Kidney epithelial cell (primary cell): ENCODE data around the gene SEM1. TPM values are rescaled to one million over a fixed set of nuclear protein-coding genes. Genes with fewer than 3 reads are reported as not detected.
"Not testable (repeated sequence)": the region's sequence is repeated elsewhere in the genome, so short reads cannot be mapped to it uniquely, and the experiment has no call there.

ENCODE experiments used
- DNase-seq: peaks from one replicate; pipeline ENCODE4 v3.0.0-alpha.2; 2010; ENCODE audit warnings: low read depth
- H3K27me3 ChIP-seq: 2 replicates; pipeline ENCODE4 v1.6.0; 2011; ENCODE audit warnings: low read length; ENCODE audit not compliant: control insufficient read depth, insufficient read depth
- H3K36me3 ChIP-seq: 2 replicates; pipeline ENCODE4 v1.5.1; 2011; ENCODE audit warnings: low read length; ENCODE audit not compliant: control insufficient read depth, insufficient read depth
- H3K4me3 ChIP-seq: 2 replicates; pipeline ENCODE4 v1.5.1; 2011; ENCODE audit warnings: low read depth, mild to moderate bottlenecking, control low read depth, low read length
- CTCF ChIP-seq: IDR thresholded peaks from 2 replicates; pipeline ENCODE4 v1.5.1; 2011; ENCODE audit warnings: mild to moderate bottlenecking, moderate library complexity, low read length, control low read depth, inconsistent platforms; ENCODE audit not compliant: insufficient read depth, poor library complexity, severe bottlenecking
- total RNA-seq: library from RNA; depleted of rRNA; stranded (reverse); fragments of >200 nt; gene quantifications from 2 replicates; pipeline ENCODE4 v1.2.3, GENCODE V29; 2015

Gene SEM1
- total RNA-seq, result 17.6 and 41.9 TPM in 2 replicates

GRCh38 chr7:96709381-96710228 is at the start of gene SEM1:
SEM1 (minus strand) TSS chr7:96709846; CDS start chr7:96709763, 83 bp downstream.
- TF ChIP-seq CTCF, result no peak
- Histone ChIP-seq H3K27me3 (no peaks in the 10 kb centered on the region), H3K36me3 (no peaks in the 10 kb centered on the region), H3K4me3 (peak within 1 kb of the TSS; percentile 88)
- peak; percentile 59 for DNase-seq

- not testable (repeated sequence) for DNase-seq, H3K4me3 ChIP-seq, H3K36me3 ChIP-seq, H3K27me3 ChIP-seq
Measured at GRCh38 chr7:96757880-96758279, 48.2 kb upstream of the SEM1 start.

GRCh38 chr7:96747418-96747940 is 37.8 kb upstream of the SEM1 start:
- TF ChIP-seq CTCF, result no peak
- DNase-seq, result no peak
- Histone ChIP-seq H3K4me3 (no peak overlapping the region), H3K27me3 (no peaks in the 10 kb centered on the region), H3K36me3 (no peaks in the 10 kb centered on the region)

GRCh38 chr7:96740130-96740529 is 30.5 kb upstream of the SEM1 start:
- H3K4me3 ChIP-seq, result no peak overlapping the region
- H3K27me3 ChIP-seq, result peaks cover 8% of the 10 kb centered on the region
- TF ChIP-seq CTCF, result no peak
- DNase-seq, result no peak
- H3K36me3 ChIP-seq, result no peaks in the 10 kb centered on the region

- no peak overlapping the region for H3K4me3 ChIP-seq
- H3K36me3 ChIP-seq, result no peaks in the 10 kb centered on the region
- peaks cover 8% of the 10 kb centered on the region for H3K27me3 ChIP-seq
- DNase-seq, result no peak
- TF ChIP-seq CTCF, result no peak
Measured at GRCh38 chr7:96739609-96740008, 30.0 kb upstream of the SEM1 start.

- no peak overlapping the region for H3K4me3 ChIP-seq
- no peak for DNase-seq
- H3K27me3 ChIP-seq, result peaks cover 8% of the 10 kb centered on the region
- no peaks in the 10 kb centered on the region for H3K36me3 ChIP-seq
- no peak for TF ChIP-seq CTCF
Measured at GRCh38 chr7:96739167-96739566, 29.5 kb upstream of the SEM1 start.
